Measurements from ENCODE around the gene WFDC1.

The WFDC1 gene

GRCh38 chr16:84320511-84320910, 25.8 kb downstream of the WFDC1 start:
- H3K27me3 ChIP-seq (replicated peaks; ENCODE audit: control insufficient read depth, insufficient read depth, low read length), result no peaks in the 10 kb centered on the region
- TF ChIP-seq CTCF (IDR thresholded peaks at IDR 0.05; ENCODE audit: insufficient read depth, low read length, poor library complexity, severe bottlenecking), result no peak
- H3K4me3 ChIP-seq (replicated peaks; ENCODE audit: low read depth, low read length), result no peak overlapping the region
- no peak for DNase-seq (ENCODE audit: extremely low read depth, insufficient read length)
- H3K36me3 ChIP-seq (ENCODE audit: control insufficient read depth, insufficient read depth, low read length), result no peaks in the 10 kb centered on the region

GRCh38 chr16:84321932-84322331, 27.3 kb downstream of the WFDC1 start:
- H3K36me3 ChIP-seq (ENCODE audit: control insufficient read depth, insufficient read depth, low read length), result no peaks in the 10 kb centered on the region
- no peak overlapping the region for H3K4me3 ChIP-seq (replicated peaks; ENCODE audit: low read depth, low read length)
- H3K27me3 ChIP-seq (replicated peaks; ENCODE audit: control insufficient read depth, insufficient read depth, low read length), result peaks cover 2% of the 10 kb centered on the region; the same call in 1 of the 2 replicates
- DNase-seq (ENCODE audit: extremely low read depth, insufficient read length), result no peak
- no peak for TF ChIP-seq CTCF (IDR thresholded peaks at IDR 0.05; ENCODE audit: insufficient read depth, low read length, poor library complexity, severe bottlenecking)

- no peak for DNase-seq (ENCODE audit: extremely low read depth, insufficient read length)
- TF ChIP-seq CTCF (IDR thresholded peaks at IDR 0.05; ENCODE audit: insufficient read depth, low read length, poor library complexity, severe bottlenecking), result no peak
Observed at GRCh38 chr16:84322749-84323148, 28.1 kb downstream of the WFDC1 start.

GRCh38 chr16:84323606-84324005, 28.9 kb downstream of the WFDC1 start:
- Histone ChIP-seq H3K27me3 (replicated peaks; ENCODE audit: control insufficient read depth, insufficient read depth, low read length) (peaks cover 2% of the 10 kb centered on the region; the same call in 1 of the 2 replicates), H3K36me3 (ENCODE audit: control insufficient read depth, insufficient read depth, low read length) (no peaks in the 10 kb centered on the region), H3K4me3 (replicated peaks; ENCODE audit: low read depth, low read length) (no peak overlapping the region)
- no peak for DNase-seq (ENCODE audit: extremely low read depth, insufficient read length)
- no peak for TF ChIP-seq CTCF (IDR thresholded peaks at IDR 0.05; ENCODE audit: insufficient read depth, low read length, poor library complexity, severe bottlenecking)

More at GRCh38 chr16:84322749-84323148, 28.1 kb downstream of the WFDC1 start:
- Histone ChIP-seq H3K4me3 (replicated peaks; ENCODE audit: low read depth, low read length) (no peak overlapping the region), H3K36me3 (ENCODE audit: control insufficient read depth, insufficient read depth, low read length) (no peaks in the 10 kb centered on the region), H3K27me3 (replicated peaks; ENCODE audit: control insufficient read depth, insufficient read depth, low read length) (peaks cover 2% of the 10 kb centered on the region; the same call in 1 of the 2 replicates)

GRCh38 chr16:84324434-84325262, 30.0 kb downstream of the WFDC1 start:
- no peak for DNase-seq (ENCODE audit: extremely low read depth, insufficient read length)
- Histone ChIP-seq H3K27me3 (replicated peaks; ENCODE audit: control insufficient read depth, insufficient read depth, low read length) (peaks cover 2% of the 10 kb centered on the region; the same call in 1 of the 2 replicates), H3K4me3 (replicated peaks; ENCODE audit: low read depth, low read length) (no peak overlapping the region), H3K36me3 (ENCODE audit: control insufficient read depth, insufficient read depth, low read length) (no peaks in the 10 kb centered on the region)
- TF ChIP-seq CTCF (IDR thresholded peaks at IDR 0.05; ENCODE audit: insufficient read depth, low read length, poor library complexity, severe bottlenecking), result no peak

All from GM06990 (cell line).